Right ventricle myocardium inferior (tissue), 1 donor: ENCODE data around the gene BSND. TPM values are rescaled to one million over a fixed set of nuclear protein-coding genes. Genes with fewer than 3 reads are reported as not detected.

Experiments used
- ATAC-seq: fragments of 200-7000 bp; cut with Tn5 transposase; one replicate; pipeline ENCODE4 v1.9.1; 2020; ENCODE audit warnings: mild to moderate bottlenecking, moderate library complexity
- DNase-seq: peaks from one replicate; pipeline ENCODE4 v3.0.0; 2021; ENCODE audit errors: missing footprints
- intact Hi-C: fragments of 100-400 bp; cut with DNase I; formaldehyde crosslinking; loops from one replicate; pipeline ENCODE4 v1.11.0; 2022
- total RNA-seq: library from RNA; stranded (reverse); fragmentation: NEBNext Ultra II Directional; extraction: Animal tissue kit (Norgen Biotek cat#: 25700); gene quantifications from one replicate; pipeline ENCODE4 v1.2.1, GENCODE V29; 2021
- donor health status: DM: no; HTN: yes; CAD: no; lungs with severe emphysema.

The BSND gene
- total RNA-seq, 1 donor from 2014 or later: not detected

DNA sequence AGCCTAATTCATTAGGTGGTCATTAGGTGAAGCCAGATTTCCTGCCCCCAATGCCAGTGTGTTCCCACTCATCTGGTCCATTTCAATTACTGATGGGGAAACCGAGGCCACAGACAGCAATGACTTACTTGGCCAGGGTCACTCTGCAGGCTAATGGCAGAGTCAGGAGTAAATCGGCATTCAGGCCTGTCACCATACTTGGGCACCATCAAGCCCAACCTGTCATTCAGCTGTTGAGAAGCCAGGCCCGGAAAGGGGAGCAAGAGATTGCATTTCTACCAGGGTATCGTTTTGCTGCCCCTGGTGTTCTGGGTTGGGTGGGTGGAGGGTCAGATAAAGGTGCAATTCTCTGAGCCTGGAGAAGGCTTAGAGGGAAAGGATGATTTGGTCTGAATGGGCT, 26.3 kb upstream of the BSND start:
- intact Hi-C loops: no loop called here
- no peak for ATAC-seq

DNA sequence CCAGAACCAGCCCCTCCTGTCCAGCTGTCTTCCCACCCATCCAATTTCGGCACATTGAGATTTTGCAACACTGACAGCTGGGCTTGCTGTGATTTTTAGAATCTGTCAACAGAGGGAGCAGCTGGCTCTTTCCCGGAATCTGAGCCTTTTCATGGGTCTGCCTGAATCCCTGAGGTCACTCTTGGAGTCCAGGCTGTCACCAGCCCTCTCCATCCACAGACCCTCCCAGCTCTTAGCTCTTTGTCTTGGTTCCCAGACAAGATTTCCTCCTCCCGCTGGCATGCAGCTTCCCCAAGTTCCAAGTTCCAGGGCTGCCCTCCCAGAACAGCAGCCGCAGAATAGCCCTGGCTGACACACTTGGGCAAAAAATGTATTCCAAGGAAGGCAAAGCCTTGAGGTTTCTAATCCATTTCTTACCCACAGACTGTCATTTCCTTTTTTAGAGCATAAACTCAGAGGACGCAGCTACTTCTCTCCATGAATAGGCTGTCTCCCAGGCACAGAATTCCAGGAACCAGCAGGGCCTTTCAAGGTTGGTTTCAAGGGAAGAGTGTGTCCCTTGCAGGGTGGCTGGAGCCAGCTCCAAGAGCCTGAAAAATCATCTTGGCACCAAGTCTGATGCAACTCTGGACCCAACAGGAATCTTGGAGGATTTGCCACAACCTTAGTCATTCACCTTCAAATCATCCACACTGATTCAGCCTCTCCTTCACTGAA, 25.4 kb upstream of the BSND start:
- ATAC-seq (peak; percentile 95), DNase-seq (peak; percentile 71)
- intact Hi-C loops: no loop called here

More for the DNA sequence above, 26.3 kb upstream of the BSND start:
- no peak for DNase-seq

DNA sequence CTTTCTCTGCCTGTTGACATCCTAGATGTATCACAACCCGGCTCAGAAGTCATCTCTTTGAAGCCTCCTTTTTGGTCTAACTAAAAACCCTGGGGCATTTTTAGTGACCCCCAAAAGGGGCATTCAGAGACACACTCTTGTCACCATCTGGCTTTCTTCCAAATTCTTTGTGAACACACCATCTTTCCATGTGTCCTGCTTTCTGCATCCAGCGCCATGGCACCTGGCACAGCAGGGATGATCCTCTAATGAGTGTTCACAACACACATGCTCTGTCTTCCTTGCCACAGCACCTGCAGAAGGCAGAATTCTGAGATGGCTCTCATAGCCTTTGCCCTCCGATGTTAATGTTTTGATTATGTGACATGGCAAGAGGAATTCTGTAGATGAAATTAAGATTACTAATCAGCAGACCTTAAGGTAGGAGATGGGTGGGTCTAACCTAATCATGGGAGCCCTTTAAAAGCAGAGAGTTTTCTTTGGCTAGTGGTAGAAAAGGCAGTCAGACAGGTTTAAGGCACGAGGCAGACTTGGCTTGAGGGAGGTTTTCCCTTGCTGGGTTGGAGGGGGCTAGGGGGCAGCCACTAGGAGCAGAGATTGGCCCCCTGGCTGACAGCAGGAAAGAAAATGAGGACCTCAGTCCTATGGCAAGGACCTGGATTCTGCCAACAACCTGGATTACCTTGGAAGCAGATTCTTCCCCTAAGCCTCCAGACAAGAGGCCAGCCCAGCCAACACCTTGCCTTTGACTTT, 23.2 kb upstream of the BSND start:
- DNase-seq: no peak
- no peak for ATAC-seq
- intact Hi-C loops: no loop called here

DNA sequence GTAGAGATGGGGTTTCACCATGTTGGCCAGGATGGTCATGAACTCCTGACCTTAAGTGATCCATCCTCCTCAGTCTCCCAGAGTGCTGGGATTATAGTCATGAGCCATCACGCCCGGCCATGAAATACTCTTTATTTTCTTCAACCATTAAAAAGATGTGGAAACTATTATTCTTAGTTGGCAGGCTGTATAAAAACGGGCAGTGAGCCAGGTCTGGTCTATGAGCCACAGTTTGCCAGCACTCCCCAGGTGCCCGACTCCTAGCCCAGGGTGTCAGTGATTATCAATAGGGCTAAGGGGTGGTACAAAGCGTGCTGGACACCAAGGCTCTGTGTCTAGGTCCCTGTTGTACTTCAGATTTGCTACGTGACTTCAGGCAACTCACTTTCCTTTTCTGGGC, 22.0 kb upstream of the BSND start:
- ATAC-seq (no peak), DNase-seq (no peak)
- intact Hi-C loops: no loop called here

DNA sequence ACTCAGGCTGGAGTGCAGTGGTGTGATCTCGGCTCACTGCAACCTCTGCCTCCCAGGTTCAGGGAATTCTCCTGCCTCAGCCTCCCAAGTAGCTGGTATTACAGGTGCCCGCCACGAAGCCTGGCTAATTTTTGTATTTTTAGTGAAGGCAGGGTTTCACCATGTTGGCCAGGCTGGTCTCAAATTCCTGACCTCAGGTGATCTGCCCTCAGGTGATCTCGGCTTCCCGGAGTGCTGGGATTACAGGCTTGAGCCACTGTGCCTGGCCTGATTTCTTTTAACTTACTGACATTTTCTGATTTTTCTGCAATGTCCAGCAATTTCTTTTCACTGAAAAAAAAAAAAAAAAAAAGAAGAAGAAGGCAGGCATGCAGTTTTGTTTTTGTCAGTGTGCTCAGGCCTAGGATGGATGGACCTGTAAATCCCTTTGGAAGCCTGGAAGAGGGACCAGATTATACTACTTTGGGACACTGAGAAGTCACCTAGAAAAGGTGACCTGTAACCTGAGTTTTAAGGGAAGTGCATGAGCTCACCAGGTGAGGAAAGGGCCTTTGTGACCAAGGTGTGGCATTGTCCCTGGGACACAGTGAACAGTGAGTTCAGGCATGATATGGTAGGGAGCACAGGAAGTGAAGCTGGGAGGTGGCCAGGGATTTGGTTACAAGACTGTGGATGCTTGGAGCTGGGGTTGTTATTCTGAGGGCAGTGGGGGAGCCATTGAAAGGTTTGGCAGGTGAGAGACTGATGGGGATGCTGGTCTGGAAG, 21.0 kb upstream of the BSND start:
- intact Hi-C loops: no loop called here
- DNase-seq: no peak
- no peak for ATAC-seq

DNA sequence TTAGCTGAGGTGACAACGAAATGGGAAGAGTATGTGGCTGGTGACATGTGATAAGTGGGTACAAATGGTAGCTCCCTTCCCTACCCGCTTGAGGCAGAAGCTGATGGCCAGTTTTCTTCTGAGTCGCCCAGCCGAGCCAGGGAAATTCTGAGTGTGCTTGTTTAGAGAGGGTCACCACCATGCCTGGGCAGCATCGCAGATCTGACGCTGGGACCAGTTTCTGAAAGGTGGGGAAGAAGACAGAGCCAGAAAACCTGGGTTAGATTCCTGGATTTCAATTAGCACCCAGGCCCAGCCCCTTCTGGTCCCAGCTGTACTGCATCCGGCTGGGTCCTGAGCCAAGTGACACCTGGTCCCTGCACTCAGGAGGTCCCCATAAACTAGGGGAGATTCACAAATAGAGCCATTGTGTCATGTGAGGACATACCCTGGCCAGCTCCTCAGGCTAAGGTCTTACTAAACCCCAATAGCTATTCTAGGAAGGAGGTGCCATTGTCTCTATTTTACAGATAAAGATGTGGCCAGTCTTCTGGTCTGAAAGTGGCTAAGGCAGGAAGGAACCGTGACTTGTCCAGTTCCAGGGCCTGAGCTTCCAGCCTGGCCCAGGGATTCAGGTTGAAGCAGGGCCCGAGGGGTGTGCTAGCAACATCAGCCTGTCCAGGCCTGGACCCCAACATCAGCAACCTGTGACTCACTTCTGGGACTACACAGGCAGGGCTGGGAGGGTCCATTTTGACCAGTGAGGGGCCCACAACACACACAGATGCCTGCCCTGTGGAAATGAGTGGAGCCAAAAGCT, 20.0 kb upstream of the BSND start:
- intact Hi-C loops: no loop called here
- no peak for DNase-seq
- ATAC-seq: no peak

DNA sequence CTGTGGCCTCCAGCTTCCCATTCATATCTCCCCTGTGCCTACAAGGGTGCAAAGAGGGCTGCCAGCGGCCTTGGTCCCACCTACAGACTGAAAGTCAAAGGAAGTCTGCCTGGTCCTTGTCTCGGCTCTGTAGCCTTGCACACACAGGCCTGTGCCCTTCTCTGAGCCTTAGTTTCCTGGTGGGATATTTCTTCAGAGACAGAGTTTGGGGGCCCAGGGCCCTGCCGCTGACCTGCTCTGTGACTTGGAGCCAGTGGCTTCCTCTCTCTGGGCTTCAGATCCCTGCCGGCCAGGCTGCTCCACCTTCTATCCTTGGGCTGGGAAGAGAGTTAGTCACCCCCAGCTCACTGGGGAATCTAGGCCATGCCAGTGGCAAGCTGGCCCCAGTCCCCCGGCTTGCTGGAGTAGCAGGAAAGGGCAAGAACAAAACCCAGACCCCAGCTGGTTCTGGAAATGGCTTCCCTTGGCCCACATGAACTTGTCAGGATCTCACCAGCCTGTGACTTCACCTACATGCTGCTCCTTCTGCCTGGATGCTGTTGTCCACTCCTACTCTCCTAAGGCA, 19.3 kb upstream of the BSND start:
- ATAC-seq: no peak

DNA sequence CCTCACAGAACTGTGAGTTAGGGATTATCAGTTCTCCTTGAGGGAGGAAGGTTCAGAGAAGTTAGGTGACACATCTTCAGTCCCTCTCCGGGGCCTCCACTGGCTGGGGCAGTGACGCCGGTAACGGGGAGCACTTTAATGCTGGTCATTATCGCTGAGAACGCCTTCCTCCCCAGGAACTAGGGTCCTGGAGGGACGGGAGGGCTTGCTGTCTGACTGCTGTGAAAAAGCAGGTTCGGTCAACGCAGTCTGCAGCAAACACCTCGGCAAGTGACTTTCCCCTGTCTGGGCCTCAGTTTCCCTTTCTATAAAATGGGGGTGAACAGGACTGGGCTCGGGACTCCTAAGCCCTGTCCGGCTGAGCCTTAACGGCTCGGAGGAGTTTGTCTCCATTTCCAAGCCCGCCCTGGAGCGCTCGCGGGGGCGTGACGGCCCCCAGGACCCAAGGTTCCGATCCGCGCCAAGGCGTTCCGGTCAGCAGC, 18.6 kb upstream of the BSND start:
- DNase-seq: no peak
- ATAC-seq: no peak

More for the DNA sequence above, 19.3 kb upstream of the BSND start:
- intact Hi-C loops: no loop called here
- no peak for DNase-seq

DNA sequence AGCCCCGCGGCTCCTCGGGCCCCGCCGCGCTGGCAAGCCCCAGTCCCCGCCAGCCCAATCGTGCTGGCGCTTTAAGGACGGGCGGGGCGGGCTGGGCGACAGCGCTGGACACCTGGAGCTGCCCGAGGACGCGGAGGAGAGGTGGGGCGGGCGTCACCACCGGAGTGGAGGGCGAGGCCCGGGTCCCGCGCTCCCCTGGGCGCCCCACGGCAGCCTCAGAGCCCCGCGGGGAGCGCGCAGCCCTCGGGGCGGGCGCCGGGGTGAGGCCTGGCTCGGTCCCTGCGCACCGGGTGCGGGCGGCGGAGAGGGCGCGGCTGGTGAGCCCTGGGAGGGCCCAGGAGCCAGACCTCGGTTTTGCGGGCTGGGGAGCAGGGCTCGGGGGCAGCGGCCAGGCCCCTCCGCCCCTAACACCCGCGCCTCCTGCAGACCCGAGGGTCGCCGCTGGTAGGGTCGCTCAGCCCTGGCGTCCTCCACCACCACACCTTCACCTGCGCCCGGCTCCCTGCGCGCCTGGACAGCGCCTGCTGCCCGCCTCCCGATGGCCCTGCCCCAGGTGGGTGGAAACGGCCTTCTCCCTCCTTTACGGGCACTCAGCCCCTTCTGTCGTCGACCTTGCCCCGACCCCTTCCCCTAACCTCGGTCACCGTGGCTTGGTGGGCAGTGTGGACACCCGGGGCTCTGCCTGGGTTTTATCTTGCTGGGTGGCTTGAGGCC, 18.0 kb upstream of the BSND start, which contains the start of gene TMEM61:
TSS of gene TMEM61 (plus strand) at position 101 of the 714 bp plus-strand sequence. CDS start at position 539, 438 bp downstream.
- peak; percentile 65 for ATAC-seq
- intact Hi-C loops: no loop called here

More for the DNA sequence above, 18.6 kb upstream of the BSND start:
- intact Hi-C loops: no loop called here

DNA sequence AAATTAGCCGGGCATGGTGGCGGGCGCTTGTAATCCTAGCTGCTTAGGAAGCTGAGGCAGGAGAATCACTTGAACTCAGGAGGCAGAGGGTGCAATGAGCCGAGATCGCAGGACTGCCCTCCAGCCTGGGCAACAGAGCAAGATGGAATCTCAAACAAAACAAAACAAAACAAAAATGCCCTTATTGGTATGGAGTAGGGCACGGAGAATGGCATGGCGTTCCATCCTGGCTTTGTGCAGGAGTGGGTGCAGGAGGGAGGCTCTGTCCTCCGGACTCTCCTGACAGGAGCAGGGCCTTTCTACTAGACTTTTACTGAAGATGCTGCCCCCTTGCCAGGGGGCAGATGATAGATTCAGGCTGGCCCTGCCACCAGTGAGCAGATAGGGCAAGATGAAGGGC, 17.3 kb upstream of the BSND start:
- ATAC-seq: no peak
- intact Hi-C loops: no loop called here

More for the DNA sequence above, 18.0 kb upstream of the BSND start, which contains the start of gene TMEM61:
- no peak for DNase-seq

DNA sequence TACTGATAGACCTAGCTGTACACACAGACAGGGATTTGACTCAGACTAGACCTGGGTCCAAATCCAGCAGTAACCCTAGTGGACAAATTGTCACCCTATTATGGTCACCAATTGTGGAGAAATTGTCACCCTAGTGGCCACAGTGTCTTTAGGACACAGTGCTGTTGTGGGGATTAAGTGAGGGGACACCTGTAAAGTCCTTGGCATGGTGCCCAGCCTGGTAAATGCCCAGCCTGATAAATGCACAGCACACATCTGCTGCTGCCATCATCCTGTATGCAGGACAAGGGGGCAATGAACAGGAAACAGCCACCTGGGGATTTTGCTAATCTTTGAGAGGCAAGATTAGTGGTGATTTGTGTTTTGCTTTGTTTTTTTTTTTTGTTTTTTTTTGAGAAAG, 16.0 kb upstream of the BSND start:
- intact Hi-C loops: no loop called here
- no peak for DNase-seq
- no peak for ATAC-seq

More for the DNA sequence above, 17.3 kb upstream of the BSND start:
- DNase-seq: no peak

DNA sequence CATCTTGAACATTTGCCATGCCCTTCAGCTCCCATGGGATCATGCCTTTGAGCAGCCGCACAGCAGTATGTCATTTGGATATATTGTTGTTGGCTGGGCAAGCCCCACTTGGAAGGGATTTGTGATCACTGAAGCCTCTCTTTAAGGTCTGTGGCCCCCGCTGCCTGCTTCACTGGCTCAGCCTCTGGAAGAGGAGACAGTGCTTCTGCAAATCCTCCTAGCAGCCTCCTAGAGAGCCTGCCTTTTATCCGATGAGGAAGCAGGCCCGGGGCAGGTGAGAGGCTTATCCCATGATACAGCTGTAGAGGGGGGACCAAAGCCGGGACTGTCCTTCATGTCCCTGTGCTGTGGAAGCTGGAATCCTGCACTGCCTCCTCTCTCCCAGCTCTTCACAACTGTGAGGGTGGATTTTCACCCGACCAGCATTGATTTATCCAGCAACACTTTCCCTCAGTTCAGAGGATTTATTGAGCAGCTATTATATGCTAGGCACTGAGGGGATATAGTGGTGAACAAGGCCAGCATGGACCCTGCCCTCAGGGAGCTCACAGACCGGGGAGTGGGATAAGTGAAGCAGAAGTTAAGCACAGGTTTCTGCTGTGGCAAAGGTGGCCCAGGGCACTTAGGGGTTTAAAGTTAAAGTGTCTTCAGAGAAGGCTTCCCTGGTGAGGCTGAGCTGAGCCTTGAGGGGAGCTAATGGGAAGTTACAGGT, 14.4 kb upstream of the BSND start:
- ATAC-seq: no peak
- intact Hi-C loops: no loop called here
- no peak for DNase-seq

DNA sequence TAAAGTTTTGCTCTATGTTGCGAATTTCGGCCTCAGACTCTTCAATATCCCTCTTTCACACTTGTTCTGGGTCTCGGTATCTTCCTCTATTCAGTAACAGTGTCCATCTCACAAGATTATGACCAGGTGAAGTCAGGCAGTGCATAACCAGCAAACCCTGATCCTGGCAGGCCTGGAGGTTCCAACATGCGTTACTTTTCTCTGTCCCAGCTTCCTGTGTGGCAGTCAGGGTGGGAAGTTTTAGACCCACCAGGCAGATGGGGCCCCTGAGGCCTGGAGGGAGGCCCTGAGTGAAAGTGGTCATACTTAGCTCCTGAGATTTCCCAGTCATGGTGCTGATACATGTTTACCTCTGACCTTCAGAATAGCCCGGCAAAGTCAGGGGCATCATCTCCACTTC, 13.2 kb upstream of the BSND start:
- intact Hi-C loops: no loop called here
- ATAC-seq (no peak), DNase-seq (no peak)

DNA sequence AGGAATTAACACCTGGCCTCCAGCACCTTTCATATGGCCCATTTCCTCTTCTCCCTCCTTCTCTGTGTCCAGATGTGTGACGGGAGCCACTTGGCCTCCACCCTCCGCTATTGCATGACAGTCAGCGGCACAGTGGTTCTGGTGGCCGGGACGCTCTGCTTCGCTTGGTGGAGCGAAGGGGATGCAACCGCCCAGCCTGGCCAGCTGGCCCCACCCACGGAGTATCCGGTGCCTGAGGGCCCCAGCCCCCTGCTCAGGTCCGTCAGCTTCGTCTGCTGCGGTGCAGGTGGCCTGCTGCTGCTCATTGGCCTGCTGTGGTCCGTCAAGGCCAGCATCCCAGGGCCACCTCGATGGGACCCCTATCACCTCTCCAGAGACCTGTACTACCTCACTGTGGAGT, 12.7 kb upstream of the BSND start:
- intact Hi-C loops: no loop called here
- DNase-seq: no peak
- no peak for ATAC-seq

DNA sequence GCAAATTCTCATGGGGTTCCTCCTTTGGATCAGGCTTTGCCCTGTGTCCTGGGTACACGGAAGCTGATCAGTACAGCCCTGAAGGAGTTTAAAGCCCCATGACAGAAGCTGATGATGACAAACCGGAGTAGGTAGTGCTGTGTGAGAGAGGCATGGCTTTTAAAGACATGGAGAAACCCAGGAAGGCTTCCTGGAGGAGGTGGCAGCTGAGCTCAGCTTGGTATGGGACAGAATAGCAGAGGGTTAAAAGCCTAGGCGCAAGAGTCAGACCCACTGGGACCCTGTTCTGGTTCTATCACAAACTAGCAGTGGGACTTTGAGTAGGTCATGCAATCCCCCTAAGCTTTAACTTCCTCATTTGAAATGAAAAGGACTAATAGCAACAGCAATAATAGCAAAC, 12.2 kb upstream of the BSND start:
- intact Hi-C loops: no loop called here
- DNase-seq (no peak), ATAC-seq (no peak)

DNA sequence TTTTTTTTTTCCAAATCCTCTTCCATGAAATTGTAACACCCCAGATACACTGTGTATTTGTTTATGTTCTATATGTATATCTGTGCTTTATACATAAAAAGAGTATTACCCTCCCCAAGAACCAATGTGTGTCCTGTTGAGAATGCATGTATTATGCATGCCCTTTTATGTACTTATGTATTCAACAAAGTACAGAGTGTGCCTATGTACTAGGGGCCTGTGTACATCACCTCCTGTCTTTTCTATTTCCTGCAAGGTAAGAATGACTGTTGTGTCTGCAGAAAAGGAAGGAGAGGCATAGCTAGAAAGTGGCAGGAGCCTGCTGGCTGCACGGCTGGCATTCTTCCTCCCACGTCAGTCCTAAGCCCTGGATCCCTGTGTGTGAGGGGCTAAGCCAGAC, 11.3 kb upstream of the BSND start:
- intact Hi-C loops: no loop called here
- no peak for ATAC-seq
- no peak for DNase-seq
